Caco-2 (cell line): ENCODE measurements around the gene PVALEF. TPM values are rescaled to one million over a fixed set of nuclear protein-coding genes. Genes with fewer than 3 reads are reported as not detected.

Experiments used
- BruUV-seq: library from RNA; stranded (reverse); fragments of 400-500 nt; replicated peaks from 2 replicates; lab custom pipeline; 2021; lab: Mats Ljungman, UMichigan
- CTCF ChIA-PET: fragments of 300-600 bp; sonication (Branson Sonifier 250); formaldehyde crosslinking; loops from one replicate; lab custom pipeline; 2022; ENCODE audit warnings: antibody characterized with exemption; lab: Charles Lee
- POLR2A ChIA-PET: fragments of 300-600 bp; sonication (Branson Sonifier 250); formaldehyde crosslinking; loops from one replicate; lab custom pipeline; 2022; ENCODE audit warnings: antibody characterized with exemption; lab: Charles Lee
- DNase-seq, 2 experiments: peaks; one replicate each; pipeline versions ENCODE4 v3.0.0 to v3.0.0-alpha.2; 2020 to 2022
- H3K27me3 ChIP-seq: replicated peaks from 2 replicates; pipeline ENCODE4 v1.6.0; 2011; ENCODE audit warnings: low read length; ENCODE audit not compliant: control insufficient read depth, insufficient read depth
- H3K36me3 ChIP-seq: 2 replicates; pipeline ENCODE4 v1.5.1; 2011; ENCODE audit warnings: low read length; ENCODE audit not compliant: control insufficient read depth, insufficient read depth
- H3K4me1 ChIP-seq: fragments of 250-450 bp; sonication (Bioruptor Pico); 2 replicates; pipeline ENCODE4 v1.5.1; 2020; ENCODE audit warnings: mild to moderate bottlenecking
- H3K4me3 ChIP-seq: 2 replicates; pipeline ENCODE4 v1.5.1; 2011; ENCODE audit warnings: low read depth, mild to moderate bottlenecking, control low read depth, low read length
- H3K9me3 ChIP-seq: fragments of 250-450 bp; sonication (Bioruptor Pico); 2 replicates; pipeline ENCODE4 v1.5.1; 2020; ENCODE audit warnings: mild to moderate bottlenecking, moderate library complexity
- H3K27ac Mint-ChIP-seq: one replicate; pipeline ENCODE4 v1.8.0; 2022; ENCODE audit warnings: mixed read lengths; ENCODE audit not compliant: unreplicated experiment
- H3K27me3 Mint-ChIP-seq: one replicate; pipeline ENCODE4 v1.8.0; 2022; ENCODE audit warnings: mixed read lengths; ENCODE audit not compliant: insufficient read depth, unreplicated experiment
- H3K36me3 Mint-ChIP-seq: one replicate; pipeline ENCODE4 v1.8.0; 2022; ENCODE audit warnings: mild to moderate bottlenecking, mixed read lengths; ENCODE audit not compliant: insufficient read depth, unreplicated experiment
- H3K4me1 Mint-ChIP-seq: one replicate; pipeline ENCODE4 v1.8.0; 2022; ENCODE audit warnings: low read depth, mixed read lengths; ENCODE audit not compliant: unreplicated experiment
- H3K4me3 Mint-ChIP-seq: one replicate; pipeline ENCODE4 v1.8.0; 2022; ENCODE audit warnings: mild to moderate bottlenecking, moderate library complexity, mixed read lengths; ENCODE audit not compliant: unreplicated experiment
- H3K9me3 Mint-ChIP-seq: one replicate; pipeline ENCODE4 v1.8.0; 2022; ENCODE audit warnings: mixed read lengths; ENCODE audit not compliant: unreplicated experiment
- intact Hi-C: fragments of 100-400 bp; cut with micrococcal nuclease; formaldehyde crosslinking; loops from one replicate; pipeline ENCODE4 v1.10.0; 2022; ENCODE audit not compliant: unreplicated experiment
- total RNA-seq: library from RNA; stranded (reverse); gene quantifications from 2 replicates; pipeline ENCODE4 v1.2.3, GENCODE V29; 2022
- TF ChIP-seq, protein P1 (sequence below), 2 experiments: fragments of 200-600 bp in 1 of 2; IDR thresholded peaks; 1 replicate in 1 of 2; 2 replicates in 1 of 2; pipeline versions ENCODE4 v1.5.1 to v1.8.0; 2011 to 2022; ENCODE audit warnings: antibody characterized with exemption in 1 of 2, control low read depth in 1 of 2, inconsistent platforms in 1 of 2, low read depth in 1 of 2, low read length in 1 of 2, mild to moderate bottlenecking in 1 of 2, moderate library complexity in 1 of 2; ENCODE audit not compliant: insufficient read depth in 1 of 2, severe bottlenecking in 1 of 2, unreplicated experiment in 1 of 2

The PVALEF gene
- total RNA-seq, 1 experiment from 2014 or later, result not detected

- H3K4me1 Mint-ChIP-seq, result peaks cover 5% of the 10 kb centered on the region
- H3K9me3 ChIP-seq, result no peaks in the 10 kb centered on the region
- ChIA-PET POLR2A (interaction anchor here (0.5 to 1.6 kb wide), 3 partner anchors 92 to 263 kb away, joined by 3 to 9 read pairs (median 4); partner anchors contain the start of genes BAHCC1 and SLC38A10), CTCF (interaction anchor here (1.0 to 1.2 kb wide), 2 partner anchors 10 to 11 kb away, joined by 3 read pairs; no protein-coding TSS in a partner anchor)
- peaks cover 55% of the 10 kb centered on the region for H3K4me1 ChIP-seq
- H3K36me3 Mint-ChIP-seq, result peaks cover 7% of the 10 kb centered on the region
- H3K27ac Mint-ChIP-seq, result peak overlapping the region; percentile 88
- no peaks in the 10 kb centered on the region for H3K27me3 ChIP-seq
- DNase-seq, result peak; percentile 79 to 93
- H3K9me3 Mint-ChIP-seq, result no peaks in the 10 kb centered on the region
- BruUV-seq, result no TSS peak
- TF ChIP-seq, protein P1, sequence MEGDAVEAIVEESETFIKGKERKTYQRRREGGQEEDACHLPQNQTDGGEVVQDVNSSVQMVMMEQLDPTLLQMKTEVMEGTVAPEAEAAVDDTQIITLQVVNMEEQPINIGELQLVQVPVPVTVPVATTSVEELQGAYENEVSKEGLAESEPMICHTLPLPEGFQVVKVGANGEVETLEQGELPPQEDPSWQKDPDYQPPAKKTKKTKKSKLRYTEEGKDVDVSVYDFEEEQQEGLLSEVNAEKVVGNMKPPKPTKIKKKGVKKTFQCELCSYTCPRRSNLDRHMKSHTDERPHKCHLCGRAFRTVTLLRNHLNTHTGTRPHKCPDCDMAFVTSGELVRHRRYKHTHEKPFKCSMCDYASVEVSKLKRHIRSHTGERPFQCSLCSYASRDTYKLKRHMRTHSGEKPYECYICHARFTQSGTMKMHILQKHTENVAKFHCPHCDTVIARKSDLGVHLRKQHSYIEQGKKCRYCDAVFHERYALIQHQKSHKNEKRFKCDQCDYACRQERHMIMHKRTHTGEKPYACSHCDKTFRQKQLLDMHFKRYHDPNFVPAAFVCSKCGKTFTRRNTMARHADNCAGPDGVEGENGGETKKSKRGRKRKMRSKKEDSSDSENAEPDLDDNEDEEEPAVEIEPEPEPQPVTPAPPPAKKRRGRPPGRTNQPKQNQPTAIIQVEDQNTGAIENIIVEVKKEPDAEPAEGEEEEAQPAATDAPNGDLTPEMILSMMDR (IDR thresholded peaks at IDR 0.05; ENCODE audit: insufficient read depth in 1 of 2, low read depth in 1 of 2, low read length in 1 of 2, severe bottlenecking in 1 of 2, unreplicated experiment in 1 of 2), result no peak
- no peaks in the 10 kb centered on the region for H3K36me3 ChIP-seq
- no peaks in the 10 kb centered on the region for H3K27me3 Mint-ChIP-seq
- intact Hi-C loops, result loop anchor here (1.0 to 2.0 kb wide), 3 partner anchors 13 to 107 kb away; partner anchors contain the start of genes NDUFAF8 and TEPSIN
- H3K4me3 Mint-ChIP-seq, result peak overlapping the region; percentile 72
- H3K4me3 ChIP-seq, result peak overlapping the region; percentile 51
Observed at GRCh38 chr17:81131486-81132196, 33.7 kb upstream of the PVALEF start.

- CTCF ChIA-PET, result no interaction called here
- BruUV-seq, result TSS peak; percentile 74
- intact Hi-C loops, result loop anchor here (1.0 to 2.0 kb wide), 3 partner anchors 13 to 107 kb away; partner anchors contain the start of genes NDUFAF8 and TEPSIN
Observed at GRCh38 chr17:81132197-81132540, 33.1 kb upstream of the PVALEF start.

More at GRCh38 chr17:81132197-81132540, 33.1 kb upstream of the PVALEF start:
- DNase-seq, result no peak
- peaks cover 7% of the 10 kb centered on the region for H3K36me3 Mint-ChIP-seq
- H3K9me3 Mint-ChIP-seq, result no peaks in the 10 kb centered on the region
- no peaks in the 10 kb centered on the region for H3K9me3 ChIP-seq
- H3K27ac Mint-ChIP-seq, result peak overlapping the region; percentile 88
- no peaks in the 10 kb centered on the region for H3K27me3 Mint-ChIP-seq
- H3K27me3 ChIP-seq, result no peaks in the 10 kb centered on the region
- POLR2A ChIA-PET, result interaction anchor here (1.4 to 1.6 kb wide), 2 partner anchors 91 to 263 kb away, joined by 3 to 4 read pairs; partner anchors contain the start of gene BAHCC1
- H3K4me1 ChIP-seq, result peaks cover 55% of the 10 kb centered on the region
- no peaks in the 10 kb centered on the region for H3K36me3 ChIP-seq
- peak overlapping the region; percentile 51 for H3K4me3 ChIP-seq
- peaks cover 5% of the 10 kb centered on the region for H3K4me1 Mint-ChIP-seq
- H3K4me3 Mint-ChIP-seq, result peak overlapping the region; percentile 72
- TF ChIP-seq, protein P1 (IDR thresholded peaks at IDR 0.05; ENCODE audit: insufficient read depth in 1 of 2, low read depth in 1 of 2, low read length in 1 of 2, severe bottlenecking in 1 of 2, unreplicated experiment in 1 of 2), result no peak
